Vagina (tissue), 2 donors: ENCODE measurements around the gene NSUN3.

ENCODE experiments used
- POLR2A ChIP-seq, 2 donors: fragments of 450-650 bp; IDR thresholded peaks; one replicate each; pipeline ENCODE4 v1.6.1; 2017; ENCODE audit warnings: antibody characterized with exemption in 2 of 2, mild to moderate bottlenecking in 2 of 2, moderate library complexity in 2 of 2
- POLR2AphosphoS5 ChIP-seq, 2 donors: sonication (generic); formaldehyde crosslinking; IDR thresholded peaks; one replicate each; pipeline ENCODE4 v1.9.0; 2017; ENCODE audit warnings: antibody characterized with exemption in 2 of 2, mild to moderate bottlenecking in 2 of 2, low read depth in 1 of 2; ENCODE audit not compliant: insufficient read depth in 1 of 2

DNA sequence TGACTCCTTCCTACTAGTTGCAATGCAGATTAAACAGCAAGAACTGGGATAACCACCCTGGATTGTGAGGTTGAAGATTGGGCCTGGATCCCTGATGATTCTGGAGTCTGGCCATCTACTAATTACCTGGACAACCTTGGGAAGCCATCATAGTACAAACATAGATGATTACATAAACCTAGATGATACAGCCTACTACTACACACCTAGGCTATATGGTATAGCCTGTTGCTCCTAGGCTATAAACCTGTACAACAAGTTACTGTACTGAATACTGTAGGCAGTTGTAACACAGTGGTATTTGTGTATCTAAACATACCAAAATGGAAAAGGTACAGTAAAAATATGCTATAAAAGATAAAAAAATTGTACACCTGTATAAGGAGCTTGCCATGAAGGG, 48.0 kb downstream of the NSUN3 start:
- TF ChIP-seq POLR2A (IDR thresholded peaks at IDR 0.05) (no peak), POLR2AphosphoS5 (IDR thresholded peaks at IDR 0.05; ENCODE audit: insufficient read depth in 1 of 2, low read depth in 1 of 2) (no peak)
